CD4-positive, alpha-beta T cell treated with Interleukin-6 for 4 hours (primary cell): ENCODE measurements around the gene ARID5B.
A peak's percentile ranks its signal among the peaks of the same experiment; 100 is the strongest.

Experiments
- DNase-seq: peaks from one replicate; pipeline ENCODE4 v3.0.0-alpha.2; 2020; ENCODE audit warnings: mixed read lengths

ARID5B gene

DNA sequence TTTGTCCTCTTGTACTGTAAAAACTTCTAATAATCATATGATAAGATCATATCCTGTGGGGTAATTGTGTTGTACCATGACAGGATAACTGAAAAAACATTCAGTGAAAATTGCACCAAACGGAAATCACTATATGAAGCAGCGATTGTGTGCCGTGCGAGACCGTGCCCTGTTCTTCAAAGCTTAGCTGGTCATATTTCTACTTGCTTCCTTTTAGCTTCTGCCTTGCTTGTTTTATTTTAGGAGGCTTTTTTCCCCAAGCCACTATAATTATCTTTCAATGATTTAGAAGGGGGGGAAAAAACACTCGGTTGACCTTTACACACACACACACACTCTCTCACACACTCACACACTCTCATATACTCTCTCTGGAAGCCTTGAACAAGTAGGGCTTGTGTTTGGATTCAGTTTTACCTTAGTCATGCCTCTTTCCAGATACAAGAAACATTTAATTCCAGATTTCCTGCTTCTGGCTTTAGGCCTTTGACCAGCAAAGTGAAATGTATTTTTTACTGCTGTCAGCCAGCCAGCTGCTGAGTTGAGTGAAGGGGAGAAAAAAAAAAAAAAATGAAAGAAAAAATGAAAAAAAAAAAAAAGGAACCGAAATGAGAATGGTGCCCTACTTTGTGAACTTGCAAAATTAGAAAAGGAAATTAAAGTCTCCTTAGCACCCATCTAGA is 181.4 kb downstream of the ARID5B start:
- DNase-seq, result peak; percentile 64

DNA sequence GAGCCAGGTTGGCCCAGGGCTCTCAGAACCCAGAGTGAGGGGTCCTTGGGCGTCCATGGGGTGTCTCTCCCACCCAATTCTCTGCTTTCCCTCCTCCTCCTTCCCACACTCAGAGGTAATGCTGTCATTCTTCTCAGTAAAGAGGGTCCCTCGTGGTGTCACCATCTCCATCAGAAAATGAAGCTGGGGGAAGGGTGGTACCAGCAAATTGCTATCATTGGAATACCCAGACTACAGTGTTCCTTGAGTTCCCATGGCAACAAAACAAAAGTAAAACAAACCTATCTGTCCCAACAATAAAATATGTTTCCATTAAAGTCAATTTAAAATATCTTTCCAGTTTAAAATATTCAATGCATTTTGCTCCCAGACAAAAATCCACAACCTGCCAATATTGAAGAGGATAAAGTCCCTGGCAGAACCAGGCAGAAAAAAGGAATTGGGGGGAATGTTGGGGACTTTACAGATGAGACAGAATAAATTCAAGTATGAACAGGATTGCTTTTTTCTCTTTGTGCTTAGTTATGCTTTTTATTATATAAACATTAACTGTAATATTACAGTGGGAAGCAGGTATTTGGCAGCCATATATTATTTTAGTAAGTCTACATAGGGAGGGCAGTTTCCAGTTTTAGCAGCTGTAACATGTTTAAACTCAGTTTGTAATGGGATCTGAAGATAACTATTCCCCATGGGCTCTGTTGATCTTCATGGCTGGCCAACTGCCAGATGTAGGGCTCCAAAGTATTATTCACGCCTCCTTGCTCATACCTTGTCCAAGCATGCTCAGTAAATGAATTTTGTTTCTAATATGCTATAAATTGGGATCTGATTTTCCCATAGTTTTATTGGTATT is 182.1 kb downstream of the ARID5B start:
- DNase-seq, result no peak

DNA sequence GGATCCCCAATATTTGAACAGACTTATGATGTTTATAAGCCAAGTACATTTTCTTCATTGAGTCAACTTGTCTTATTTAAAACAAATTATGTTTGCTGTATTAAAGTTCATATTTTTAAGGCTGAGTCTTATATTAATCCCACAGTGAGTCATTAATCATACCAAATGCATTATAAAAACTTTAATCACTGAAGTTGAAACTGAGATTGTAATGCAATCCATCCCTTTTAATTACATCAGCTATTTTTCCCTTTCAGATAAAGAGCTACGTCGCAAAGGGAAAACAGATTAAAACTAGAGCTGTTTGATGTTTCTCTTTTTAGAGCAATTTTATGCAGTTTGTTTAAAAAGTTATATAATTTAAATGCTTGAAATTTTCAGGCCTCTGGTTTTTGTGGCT is 183.0 kb downstream of the ARID5B start:
- DNase-seq, result no peak

GRCh38 chr10:62085404-62085803 is 183.9 kb downstream of the ARID5B start:
- DNase-seq, result no peak

- DNase-seq, result no peak
These were observed 184.3 kb downstream of the ARID5B start for GRCh38 chr10:62085821-62086220.

- DNase-seq, result no peak
These were observed 185.8 kb downstream of the ARID5B start for GRCh38 chr10:62087329-62087728.

- no peak for DNase-seq
These were observed 187.3 kb downstream of the ARID5B start for GRCh38 chr10:62088786-62089185.

DNA sequence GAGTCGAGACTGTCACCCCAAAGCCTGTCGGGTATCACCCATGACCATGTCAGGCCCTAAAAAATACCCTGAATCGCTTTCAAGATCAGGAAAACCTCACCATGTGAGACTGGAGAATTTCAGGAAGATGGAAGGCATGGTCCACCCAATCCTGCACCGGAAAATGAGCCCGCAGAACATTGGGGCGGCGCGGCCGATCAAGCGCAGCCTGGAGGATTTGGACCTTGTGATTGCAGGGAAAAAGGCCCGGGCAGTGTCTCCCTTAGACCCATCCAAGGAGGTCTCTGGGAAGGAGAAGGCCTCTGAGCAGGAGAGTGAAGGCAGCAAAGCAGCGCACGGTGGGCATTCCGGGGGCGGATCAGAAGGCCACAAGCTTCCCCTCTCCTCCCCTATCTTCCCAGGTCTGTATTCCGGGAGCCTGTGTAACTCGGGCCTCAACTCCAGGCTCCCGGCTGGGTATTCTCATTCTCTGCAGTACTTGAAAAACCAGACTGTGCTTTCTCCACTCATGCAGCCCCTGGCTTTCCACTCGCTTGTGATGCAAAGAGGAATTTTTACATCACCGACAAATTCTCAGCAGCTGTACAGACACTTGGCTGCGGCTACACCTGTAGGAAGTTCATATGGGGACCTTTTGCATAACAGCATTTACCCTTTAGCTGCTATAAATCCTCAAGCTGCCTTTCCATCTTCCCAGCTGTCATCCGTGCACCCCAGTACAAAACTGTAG is 191.0 kb downstream of the ARID5B start:
- no peak for DNase-seq

DNA sequence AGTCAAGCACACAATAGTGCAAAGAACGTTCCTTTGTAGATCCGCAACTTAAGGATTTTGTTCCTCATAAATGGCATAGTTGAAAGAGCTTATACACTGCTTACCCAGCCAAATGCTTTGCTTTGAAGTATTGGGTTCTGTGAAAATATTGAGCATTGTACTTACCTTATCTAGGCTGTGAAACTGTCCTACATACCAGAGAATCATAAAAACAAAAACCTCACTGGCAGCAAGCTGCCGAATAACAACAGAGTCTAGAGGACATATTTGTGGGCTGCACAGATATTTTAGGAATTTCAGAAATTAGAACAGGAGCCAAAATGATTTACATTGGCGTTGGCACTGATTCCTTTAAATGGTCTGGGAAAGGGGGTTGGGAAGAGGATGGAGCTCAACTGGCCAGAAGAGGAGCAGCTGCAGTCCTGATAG is 192.4 kb downstream of the ARID5B start:
- DNase-seq, result no peak

- DNase-seq, result no peak
These were observed 194.0 kb downstream of the ARID5B start for GRCh38 chr10:62095181-62096122.

DNA sequence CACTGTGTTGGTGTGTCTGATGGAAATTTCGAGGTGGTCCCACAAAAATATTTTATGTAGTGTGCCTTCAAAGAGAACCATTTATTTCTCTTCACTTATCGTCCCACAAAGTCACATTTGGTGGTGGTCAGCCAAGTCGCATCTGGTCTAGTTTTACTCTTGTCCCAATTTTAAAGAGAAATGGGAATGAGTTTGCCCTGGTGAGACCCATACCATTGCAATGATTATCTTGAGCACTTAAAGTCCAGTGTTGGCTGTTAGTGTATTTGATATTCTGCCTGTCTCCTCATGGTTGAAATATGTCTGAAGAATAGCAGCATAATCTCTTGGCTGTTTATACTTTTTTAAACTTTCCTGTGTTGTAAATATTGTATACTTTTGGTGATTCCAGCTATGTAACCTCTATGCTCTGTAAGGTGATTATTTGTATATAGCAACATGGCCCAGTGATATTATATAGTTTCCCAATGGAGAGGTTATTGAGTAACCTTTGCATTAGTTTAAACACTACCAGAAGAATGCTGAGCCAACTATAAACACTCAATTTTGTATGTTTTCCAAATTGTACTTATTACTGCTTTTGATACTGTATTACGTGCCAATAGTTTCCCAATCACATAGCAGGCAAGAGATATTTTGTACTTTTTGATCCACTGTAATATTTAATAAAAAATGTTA is 194.9 kb downstream of the ARID5B start:
- no peak for DNase-seq

DNA sequence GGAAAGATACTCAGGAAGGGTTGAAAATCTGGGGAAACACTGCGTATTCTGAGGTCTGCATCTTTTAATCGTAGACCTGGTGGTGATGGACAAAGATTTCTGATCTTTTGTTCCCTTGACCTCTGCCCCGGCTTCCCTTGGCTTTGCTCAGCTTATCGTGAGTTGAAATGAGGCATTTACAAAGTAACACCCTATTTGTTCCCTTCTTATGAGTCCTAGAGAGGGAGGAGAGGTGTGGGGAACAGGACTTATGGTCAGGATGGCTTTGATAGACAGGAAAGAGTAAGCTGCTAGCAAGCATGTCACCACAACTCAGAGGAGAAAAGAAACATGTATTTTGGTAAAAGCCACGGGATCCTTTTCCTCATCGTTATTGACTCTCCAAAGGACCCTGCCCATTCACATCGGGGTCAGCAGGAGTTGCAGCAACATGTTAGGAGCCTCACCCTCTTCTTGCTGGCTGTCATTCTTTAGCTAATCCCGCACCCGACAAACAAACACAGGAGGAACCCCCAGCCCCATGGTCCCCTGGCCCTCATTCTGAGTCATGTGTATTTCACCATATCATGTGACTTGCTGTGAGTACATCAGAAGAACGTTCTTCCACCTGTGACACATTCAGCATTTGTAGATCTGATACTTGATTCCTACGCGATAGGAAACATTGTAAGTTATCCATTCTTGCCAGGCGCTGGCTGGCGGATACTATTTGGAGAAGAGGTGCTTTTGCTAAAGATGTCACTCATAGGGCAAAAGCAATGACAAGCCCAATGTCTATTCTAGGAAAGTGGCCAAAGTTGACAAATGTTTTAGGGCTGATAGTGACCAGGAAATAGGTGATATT is 197.0 kb downstream of the ARID5B start:
- no peak for DNase-seq

DNA sequence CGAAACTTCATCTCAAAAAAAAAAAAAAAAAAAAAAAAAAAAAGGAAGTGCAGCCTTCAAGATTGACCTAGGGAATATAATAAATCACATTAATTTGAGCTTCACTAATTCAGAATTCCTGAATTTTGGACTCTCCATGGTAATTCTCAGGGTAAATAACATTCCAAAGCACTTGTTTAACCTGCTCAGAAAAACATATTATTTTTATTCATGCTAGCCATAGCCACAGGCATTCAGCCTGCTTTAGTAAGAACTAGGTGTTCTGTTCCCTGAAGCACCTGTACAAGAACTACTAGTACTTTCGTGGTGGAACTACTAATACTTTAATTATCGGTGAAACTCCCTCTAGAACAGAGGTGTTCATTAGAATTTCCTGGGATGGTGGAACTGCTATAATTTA is 197.8 kb downstream of the ARID5B start:
- no peak for DNase-seq

GRCh38 chr10:62103857-62104256 is 202.4 kb downstream of the ARID5B start:
- DNase-seq, result no peak

GRCh38 chr10:62106929-62107519 is 205.5 kb downstream of the ARID5B start:
- DNase-seq, result no peak

GRCh38 chr10:62108759-62109586 is 207.5 kb downstream of the ARID5B start:
- no peak for DNase-seq

DNA sequence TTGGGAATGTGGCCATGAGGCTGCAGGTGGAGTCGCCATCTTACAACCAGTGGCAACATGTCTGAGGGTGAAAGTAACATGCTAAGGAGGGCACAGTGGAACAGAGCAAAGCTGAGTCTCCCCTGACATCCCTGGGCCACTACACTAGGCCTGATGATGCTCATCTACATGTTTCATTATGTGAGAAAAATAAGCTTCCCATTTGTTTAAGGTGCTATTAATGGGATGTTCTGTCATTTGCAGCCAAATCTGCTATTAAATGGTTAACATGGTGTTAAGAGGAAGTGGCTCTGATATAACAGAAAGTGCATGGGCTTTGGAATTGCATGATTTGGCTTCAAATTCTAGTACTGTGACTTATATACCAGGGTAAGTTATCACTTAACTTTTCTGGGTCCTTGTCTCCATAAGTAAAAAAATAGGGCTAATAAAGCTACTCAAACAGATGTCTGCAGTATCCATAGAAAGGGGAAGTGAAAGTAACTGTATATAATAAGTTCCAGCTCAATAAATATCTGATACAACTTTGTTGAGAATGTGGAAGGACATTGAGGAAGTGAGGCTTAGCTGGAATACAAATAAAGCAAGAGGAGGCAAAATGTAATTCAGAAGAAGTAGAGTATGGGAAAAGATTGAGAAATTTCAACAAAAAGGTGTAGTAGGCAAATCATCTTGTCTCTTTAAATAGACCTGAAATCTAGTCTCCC is 208.2 kb downstream of the ARID5B start:
- DNase-seq, result no peak

DNA sequence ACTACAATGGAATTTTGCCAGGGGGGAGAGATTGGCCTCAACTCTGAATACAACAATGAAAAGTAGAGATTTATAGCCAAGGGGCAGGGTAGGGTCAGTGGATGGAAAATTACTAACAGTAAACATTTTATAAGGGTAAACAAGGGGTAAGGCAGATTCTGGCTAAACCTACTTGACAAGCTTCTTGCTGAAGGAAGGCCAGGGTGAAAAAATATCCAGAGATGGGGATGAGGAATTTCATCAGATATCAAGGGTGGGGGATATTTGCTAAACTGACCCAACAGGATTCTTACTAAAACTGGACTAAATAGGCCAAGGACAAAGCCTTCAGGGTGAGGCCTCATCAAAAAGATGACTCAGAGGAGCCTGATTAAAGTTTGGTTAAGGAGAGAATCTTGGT is 210.8 kb downstream of the ARID5B start:
- no peak for DNase-seq

- no peak for DNase-seq
These were observed 211.5 kb downstream of the ARID5B start for GRCh38 chr10:62112963-62113362.
